Spinal cord (tissue), 10 donors: Measurements from ENCODE around the gene DTX3. TPM values are rescaled to one million over a fixed set of nuclear protein-coding genes. Genes with fewer than 3 reads are reported as not detected.

ENCODE experiments used
- DNase-seq, 6 donors: peaks; one replicate each; pipeline versions ENCODE4 v3.0.0 to v3.0.0-alpha.2; 2013 to 2015; ENCODE audit warnings: low spot score in 6 of 6, low read depth in 4 of 6
- H3K27ac ChIP-seq: one replicate; pipeline ENCODE4 v1.5.1; 2013; ENCODE audit warnings: low read depth, low read length, control low read depth
- H3K27me3 ChIP-seq: one replicate; pipeline ENCODE4 v1.6.1; 2013; ENCODE audit warnings: low read length; ENCODE audit not compliant: control insufficient read depth, insufficient read depth
- H3K36me3 ChIP-seq: one replicate; pipeline ENCODE4 v1.6.1; 2013; ENCODE audit warnings: low read length; ENCODE audit not compliant: control insufficient read depth, insufficient read depth
- H3K4me1 ChIP-seq: one replicate; pipeline ENCODE4 v1.6.1; 2013; ENCODE audit warnings: low read length; ENCODE audit not compliant: control insufficient read depth, insufficient read depth
- H3K4me3 ChIP-seq: one replicate; pipeline ENCODE4 v1.5.1; 2013; ENCODE audit warnings: low read depth, low read length, control low read depth
- H3K9me3 ChIP-seq: one replicate; pipeline ENCODE4 v1.6.1; 2013; ENCODE audit warnings: low read length; ENCODE audit not compliant: control insufficient read depth, insufficient read depth
- WGBS: methylation state at CpG from one replicate; pipeline ENCODE4 v1.1.5; 2013; ENCODE audit warnings: missing lambda C conversion rate; ENCODE audit not compliant: insufficient coverage; 5-methylcytosine and 5-hydroxymethylcytosine counted together
- polyA plus RNA-seq, 2 donors: library from polyadenylated mRNA; unstranded; fragments of 120-200 nt; gene quantifications; one replicate each; pipeline ENCODE4 v1.2.1, GENCODE V29; 2013; ENCODE audit not compliant: insufficient read length in 2 of 2
- total RNA-seq, 2 donors: library from RNA; depleted of rRNA in 1 of 2; stranded (reverse); fragments of 120-200 nt in 1 of 2; fragments of >200 nt in 1 of 2; gene quantifications; one replicate each; pipeline versions ENCODE4 v1.2.3 to v1.2.4, GENCODE V29; 2013 to 2014
- donor health status: healthy.

Gene DTX3
- total and polyA plus RNA-seq, 4 donors: 36.2 to 162 (median 105) TPM

GRCh38 chr12:57604992-57605810, 577 bp downstream of the DTX3 start:
- Histone ChIP-seq H3K4me3 (peak overlapping the region; percentile 86), H3K27me3 (no peaks in the 10 kb centered on the region), H3K36me3 (peaks cover 40% of the 10 kb centered on the region), H3K4me1 (peaks cover 25% of the 10 kb centered on the region), H3K9me3 (no peaks in the 10 kb centered on the region), H3K27ac (peak overlapping the region; percentile 95)
- DNase-seq: peak in 2 of 6 donors; percentile 51 to 56
- 0% methylated on average over 17 of the region's 25 CpGs for WGBS

DNA sequence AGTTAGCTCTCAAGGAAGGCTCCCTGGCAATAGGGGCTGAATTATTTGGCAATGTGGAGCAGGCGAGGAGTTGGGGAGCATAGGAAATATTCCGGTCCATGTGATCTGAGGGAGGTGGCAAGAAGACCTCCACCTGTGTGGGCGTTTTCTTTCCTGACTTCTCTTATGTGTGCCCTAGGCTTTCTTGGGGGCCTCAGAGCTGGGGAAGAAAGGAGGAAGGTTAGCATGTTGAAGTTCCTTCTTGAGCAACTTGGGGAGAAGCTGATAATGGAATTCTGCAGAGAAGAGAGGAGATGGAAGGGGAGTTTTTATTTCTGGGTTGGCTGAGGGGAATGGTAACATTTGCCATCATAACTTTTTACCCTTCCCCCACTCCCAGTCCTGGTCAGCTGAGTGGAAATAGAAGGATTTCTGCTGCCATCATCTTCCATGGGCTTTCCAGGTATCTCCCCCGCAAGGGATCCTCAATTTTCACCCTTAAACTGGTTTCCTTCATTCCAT, 1.2 kb downstream of the DTX3 start:
- H3K4me1 ChIP-seq: peaks cover 31% of the 10 kb centered on the region

DNA sequence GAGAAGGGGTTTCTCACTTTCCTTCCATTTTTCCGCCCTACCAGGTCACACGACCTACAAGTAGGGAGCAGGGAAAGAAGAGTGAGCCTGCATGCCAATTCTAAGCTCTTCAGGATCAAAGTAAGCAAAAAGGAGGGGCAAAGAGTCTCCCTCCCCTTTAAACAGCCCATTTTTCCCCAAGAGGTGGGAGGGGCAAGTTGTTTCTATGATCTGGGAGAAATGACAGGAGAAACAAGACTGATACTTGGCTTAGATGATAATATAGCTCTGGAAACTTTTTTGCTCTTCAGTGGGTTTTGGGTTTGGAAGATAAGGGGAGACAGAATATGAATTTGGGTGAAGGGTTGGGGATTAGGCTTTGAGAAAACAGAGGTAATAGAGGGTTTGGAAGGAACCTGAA, 1.8 kb downstream of the DTX3 start:
- H3K9me3 ChIP-seq: no peaks in the 10 kb centered on the region
- no CpG with 5 or more reads among the region's 2 CpGs for WGBS
- H3K4me1 ChIP-seq: peaks cover 35% of the 10 kb centered on the region
- no peak overlapping the region for H3K4me3 ChIP-seq
- H3K36me3 ChIP-seq: peaks cover 35% of the 10 kb centered on the region
- DNase-seq: no peak
- H3K27ac ChIP-seq: no peak overlapping the region
- H3K27me3 ChIP-seq: no peaks in the 10 kb centered on the region

More for the DNA sequence above, 1.2 kb downstream of the DTX3 start:
- no peak for DNase-seq
- peak overlapping the region; percentile 86 for H3K4me3 ChIP-seq
- 64% methylated on average over 3 of the region's 4 CpGs for WGBS
- no peak overlapping the region for H3K27ac ChIP-seq
- no peaks in the 10 kb centered on the region for H3K9me3 ChIP-seq
- peaks cover 38% of the 10 kb centered on the region for H3K36me3 ChIP-seq
- no peaks in the 10 kb centered on the region for H3K27me3 ChIP-seq

- no peak for DNase-seq
- no peaks in the 10 kb centered on the region for H3K27me3 ChIP-seq
- H3K36me3 ChIP-seq: peaks cover 32% of the 10 kb centered on the region
- H3K9me3 ChIP-seq: no peaks in the 10 kb centered on the region
- no peak overlapping the region for H3K27ac ChIP-seq
- peaks cover 36% of the 10 kb centered on the region for H3K4me1 ChIP-seq
- 85% methylated on average over 7 of the region's 11 CpGs for WGBS
- no peak overlapping the region for H3K4me3 ChIP-seq
Observed at GRCh38 chr12:57606821-57607220, 2.2 kb downstream of the DTX3 start.

GRCh38 chr12:57607958-57608663, 3.5 kb downstream of the DTX3 start:
- H3K9me3 ChIP-seq: no peaks in the 10 kb centered on the region
- no peak overlapping the region for H3K4me3 ChIP-seq
- DNase-seq: no peak
- H3K36me3 ChIP-seq: peaks cover 35% of the 10 kb centered on the region
- WGBS: 81% methylated on average over 12 of the region's 12 CpGs
- no peaks in the 10 kb centered on the region for H3K27me3 ChIP-seq
- H3K4me1 ChIP-seq: peaks cover 43% of the 10 kb centered on the region
- H3K27ac ChIP-seq: no peak overlapping the region

DNA sequence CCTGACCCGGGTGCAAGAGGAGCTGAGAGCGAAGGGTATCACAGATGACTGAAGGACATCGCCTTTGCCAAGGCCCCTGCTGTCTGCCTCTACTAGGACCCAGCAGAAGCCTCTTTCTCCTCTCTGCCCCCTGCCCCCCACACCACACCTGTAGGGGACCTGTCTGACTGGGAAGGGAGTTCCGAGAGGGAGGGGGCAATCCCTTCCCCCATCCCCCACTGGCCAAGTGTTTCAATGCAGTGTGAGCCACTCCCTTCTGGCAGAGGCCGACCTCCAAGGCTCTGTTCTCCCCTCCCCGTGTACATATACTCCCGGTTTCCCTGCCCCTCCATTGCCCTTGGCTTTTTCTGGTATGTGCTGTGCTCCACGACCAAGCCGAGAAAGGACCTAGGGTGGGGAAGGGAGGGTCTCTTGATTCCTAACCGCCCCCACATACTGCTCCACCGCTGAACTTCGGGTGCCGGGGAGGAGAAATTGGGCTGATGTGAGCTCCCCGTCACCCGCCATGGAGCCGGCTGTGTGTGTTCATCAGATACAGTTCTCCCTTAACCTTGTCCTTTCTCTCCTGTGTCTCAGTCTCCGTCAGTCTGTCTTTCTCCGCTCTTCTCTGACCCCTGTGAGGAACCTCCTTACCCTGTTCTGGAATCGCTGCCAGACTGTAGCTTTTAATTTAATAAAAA, 4.6 kb downstream of the DTX3 start:
- no peak for DNase-seq
- H3K27ac ChIP-seq: peak overlapping the region; percentile 60
- H3K27me3 ChIP-seq: no peaks in the 10 kb centered on the region

GRCh38 chr12:57609781-57610553, 5.3 kb downstream of the DTX3 start:
- Histone ChIP-seq H3K4me1 (peaks cover 38% of the 10 kb centered on the region), H3K36me3 (peaks cover 47% of the 10 kb centered on the region), H3K9me3 (no peaks in the 10 kb centered on the region), H3K4me3 (peak overlapping the region; percentile 68), H3K27me3 (no peaks in the 10 kb centered on the region), H3K27ac (peak overlapping the region; percentile 60)
- DNase-seq: peak in 1 of 6 donors; percentile 34
- 22% methylated on average over 21 of the region's 34 CpGs for WGBS

More for the DNA sequence above, 4.6 kb downstream of the DTX3 start:
- Histone ChIP-seq H3K4me3 (no peak overlapping the region), H3K9me3 (no peaks in the 10 kb centered on the region), H3K36me3 (peaks cover 39% of the 10 kb centered on the region), H3K4me1 (peaks cover 43% of the 10 kb centered on the region)
- 67% methylated on average over 8 of the region's 19 CpGs for WGBS

- Histone ChIP-seq H3K4me1 (peaks cover 31% of the 10 kb centered on the region), H3K27me3 (no peaks in the 10 kb centered on the region), H3K27ac (peak overlapping the region; percentile 50), H3K4me3 (peak overlapping the region; percentile 68), H3K36me3 (peaks cover 53% of the 10 kb centered on the region), H3K9me3 (no peaks in the 10 kb centered on the region)
- WGBS: 5% methylated on average over 15 of the region's 29 CpGs
- DNase-seq: peak in 2 of 6 donors; percentile 12 to 64
Observed at GRCh38 chr12:57610554-57611107, 6.0 kb downstream of the DTX3 start.
